Thyroid gland (tissue), 4 donors: ENCODE results near the gene UNC80. TPM values are rescaled to one million over a fixed set of nuclear protein-coding genes. Genes with fewer than 3 reads are reported as not detected.

Experiments
- DNase-seq, 2 donors: peaks; one replicate each; pipeline ENCODE4 v3.0.0-alpha.2; 2019
- H3K27ac ChIP-seq, 3 donors: fragments of 200-600 bp; sonication (generic); 1 replicate in 2 of 3; 2 replicates in 1 of 3; pipeline ENCODE4 v1.5.1; 2016 to 2019; ENCODE audit warnings: mild to moderate bottlenecking in 1 of 3, moderate library complexity in 1 of 3
- H3K27me3 ChIP-seq: fragments of 200-600 bp; sonication (generic); one replicate; pipeline ENCODE4 v1.5.1; 2019
- H3K36me3 ChIP-seq, 2 donors: fragments of 200-600 bp; sonication (generic); one replicate each; pipeline ENCODE4 v1.5.1; 2016 to 2019
- H3K4me1 ChIP-seq, 2 donors: fragments of 200-600 bp; sonication (generic); one replicate each; pipeline ENCODE4 v1.5.1; 2017 to 2019
- H3K4me3 ChIP-seq, 3 donors: fragments of 200-600 bp; sonication (generic); replicated peaks in 1 of 3; 1 replicate in 2 of 3; 2 replicates in 1 of 3; pipeline ENCODE4 v1.5.1; 2016; ENCODE audit warnings: mild to moderate bottlenecking in 1 of 3
- H3K9me3 ChIP-seq: fragments of 200-600 bp; sonication (generic); one replicate; pipeline ENCODE4 v1.5.1; 2017
- POLR2A ChIP-seq, 2 donors: fragments of 450-650 bp; IDR thresholded peaks; one replicate each; pipeline ENCODE4 v1.6.1; 2017; ENCODE audit warnings: antibody characterized with exemption in 2 of 2, mild to moderate bottlenecking in 2 of 2, moderate library complexity in 1 of 2
- WGBS, 2 donors: methylation state at CpG; one replicate each; pipeline ENCODE4 v1.1.5; 2017; 5-methylcytosine and 5-hydroxymethylcytosine counted together
- intact Hi-C: fragments of 100-400 bp; cut with DNase I; formaldehyde crosslinking; loops from one replicate; pipeline ENCODE4 v1.15.1; 2023
- total RNA-seq, 4 donors: library from RNA; depleted of rRNA; stranded (reverse); fragments of >200 nt; gene quantifications; one replicate each; pipeline ENCODE4 v1.2.3, GENCODE V29; 2016
- TF ChIP-seq, protein P1 (sequence below), 6 experiments: fragments of 200-600 bp in 3 of 6; fragments of 450-650 bp in 3 of 6; sonication (generic) in 3 of 6; IDR thresholded peaks; one replicate each; pipeline ENCODE4 v1.5.1; 2016 to 2019; ENCODE audit warnings: antibody characterized with exemption in 6 of 6, mild to moderate bottlenecking in 2 of 6, inconsistent platforms in 1 of 6, moderate library complexity in 1 of 6

UNC80 gene
- total RNA-seq, 4 donors from 2014 or later = 0.27 to 3.8 (median 2.0) TPM

DNA sequence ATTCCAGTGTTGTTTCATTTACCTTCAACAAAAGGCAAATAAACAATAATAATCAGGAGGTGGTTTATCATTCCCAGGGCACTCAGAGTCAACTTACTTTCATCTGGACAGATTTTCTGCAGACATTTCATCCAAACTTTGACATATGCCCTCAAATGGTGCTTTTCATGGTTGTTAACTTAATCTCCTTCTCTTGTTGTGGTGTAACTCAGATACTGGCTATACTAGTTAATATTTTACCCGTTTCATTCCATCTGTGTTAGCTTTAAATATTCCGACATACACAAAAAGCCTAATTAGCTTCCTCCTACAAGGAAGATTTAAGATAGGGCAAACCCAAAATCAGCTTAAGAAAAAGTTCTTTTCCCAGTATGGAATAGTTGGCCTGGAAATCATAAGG is 186.4 kb downstream of the UNC80 start:
- Histone ChIP-seq H3K4me1 (peaks cover 7 to 9% of the 10 kb centered on the region in 2 donors), H3K36me3 (no peaks in the 10 kb centered on the region), H3K9me3 (no peaks in the 10 kb centered on the region), H3K27me3 (no peaks in the 10 kb centered on the region), H3K4me3 (no peak overlapping the region), H3K27ac (no peak overlapping the region)
- TF ChIP-seq, protein P1, sequence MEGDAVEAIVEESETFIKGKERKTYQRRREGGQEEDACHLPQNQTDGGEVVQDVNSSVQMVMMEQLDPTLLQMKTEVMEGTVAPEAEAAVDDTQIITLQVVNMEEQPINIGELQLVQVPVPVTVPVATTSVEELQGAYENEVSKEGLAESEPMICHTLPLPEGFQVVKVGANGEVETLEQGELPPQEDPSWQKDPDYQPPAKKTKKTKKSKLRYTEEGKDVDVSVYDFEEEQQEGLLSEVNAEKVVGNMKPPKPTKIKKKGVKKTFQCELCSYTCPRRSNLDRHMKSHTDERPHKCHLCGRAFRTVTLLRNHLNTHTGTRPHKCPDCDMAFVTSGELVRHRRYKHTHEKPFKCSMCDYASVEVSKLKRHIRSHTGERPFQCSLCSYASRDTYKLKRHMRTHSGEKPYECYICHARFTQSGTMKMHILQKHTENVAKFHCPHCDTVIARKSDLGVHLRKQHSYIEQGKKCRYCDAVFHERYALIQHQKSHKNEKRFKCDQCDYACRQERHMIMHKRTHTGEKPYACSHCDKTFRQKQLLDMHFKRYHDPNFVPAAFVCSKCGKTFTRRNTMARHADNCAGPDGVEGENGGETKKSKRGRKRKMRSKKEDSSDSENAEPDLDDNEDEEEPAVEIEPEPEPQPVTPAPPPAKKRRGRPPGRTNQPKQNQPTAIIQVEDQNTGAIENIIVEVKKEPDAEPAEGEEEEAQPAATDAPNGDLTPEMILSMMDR (IDR thresholded peaks at IDR 0.05) = no peak
- TF ChIP-seq POLR2A (IDR thresholded peaks at IDR 0.05) = no peak
- 90 to 95% methylated on average over 2 of the region's 2 CpGs for WGBS, 2 donors
- intact Hi-C loops = no loop called here
- no peak for DNase-seq

DNA sequence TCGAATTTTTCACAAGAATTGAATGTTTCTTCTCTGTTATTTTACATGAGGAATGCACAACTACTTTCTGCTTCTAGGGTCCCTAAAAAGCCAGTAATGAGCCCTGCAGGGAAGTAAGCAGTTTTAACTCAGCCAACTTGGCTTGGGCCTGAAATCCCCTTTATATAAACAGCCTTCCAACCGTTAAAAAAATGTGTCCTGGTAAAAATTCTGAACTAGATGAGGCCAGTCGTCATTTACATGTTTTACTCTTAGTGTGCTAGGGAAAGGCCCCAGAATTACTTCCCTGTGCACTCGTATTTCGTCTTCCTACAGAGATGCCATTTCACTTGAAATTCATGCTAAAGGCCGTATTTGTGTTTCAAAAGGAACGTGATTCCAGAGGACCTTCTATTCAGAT is 188.4 kb downstream of the UNC80 start:
- Histone ChIP-seq H3K4me1 (peaks cover 7 to 9% of the 10 kb centered on the region in 2 donors), H3K4me3 (no peak overlapping the region), H3K9me3 (no peaks in the 10 kb centered on the region), H3K27me3 (no peaks in the 10 kb centered on the region), H3K36me3 (no peaks in the 10 kb centered on the region), H3K27ac (peak overlapping the region in 1 of 3 donors; percentile 32)
- no peak for DNase-seq
- intact Hi-C loops = loop anchor here (5.0 kb wide), 1 partner anchor 623 kb away; no protein-coding TSS in a partner anchor
- TF ChIP-seq POLR2A (IDR thresholded peaks at IDR 0.05) = no peak
- TF ChIP-seq, protein P1 (IDR thresholded peaks at IDR 0.05) = no peak
- 52 to 56% methylated on average over 7 of the region's 7 CpGs for WGBS, 2 donors

DNA sequence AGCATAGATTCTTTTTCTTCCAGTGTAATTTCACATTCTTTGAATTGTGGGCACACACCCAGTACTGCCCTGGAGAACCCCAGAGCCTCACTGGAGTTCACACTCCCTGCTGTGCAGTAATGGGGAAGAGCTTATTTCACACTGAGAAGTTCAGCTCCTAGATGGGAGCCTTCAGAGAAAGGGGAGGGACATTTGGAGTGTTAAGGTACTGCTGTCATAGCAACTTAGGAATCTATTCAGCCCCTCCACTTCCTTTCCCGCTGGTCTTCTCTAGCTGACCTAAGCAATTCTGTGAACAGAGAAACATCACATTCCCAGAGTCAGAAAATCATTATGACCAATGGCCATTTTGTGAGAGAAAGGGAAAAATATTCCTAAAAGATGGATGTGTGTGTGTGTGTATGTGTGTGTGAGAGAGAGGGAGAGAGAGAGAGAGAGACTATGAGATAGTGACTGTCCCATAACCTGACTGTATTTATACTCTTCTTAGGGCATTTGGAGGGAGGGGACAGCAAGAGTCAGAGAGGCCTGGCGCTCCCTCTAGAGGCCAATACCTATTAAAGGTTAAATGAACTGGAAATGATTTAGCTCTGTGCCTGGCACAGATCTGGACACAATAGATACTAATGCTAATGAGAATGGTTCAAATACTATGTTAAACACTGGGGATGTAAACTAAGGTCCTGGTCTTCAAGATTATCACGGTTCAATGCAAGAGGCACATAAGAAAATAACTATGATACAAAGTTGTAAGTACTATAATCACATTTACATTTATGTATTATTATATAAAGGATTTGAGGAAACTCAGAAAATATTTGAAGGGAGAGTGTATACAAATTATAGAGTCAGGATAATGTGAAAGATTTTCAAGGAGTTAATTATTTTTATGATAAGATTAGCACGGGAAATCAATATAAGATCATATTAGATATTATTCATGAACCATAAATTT is 189.3 kb downstream of the UNC80 start:
- H3K9me3 ChIP-seq = no peaks in the 10 kb centered on the region
- peak; percentile 40 to 55 for DNase-seq
- no peaks in the 10 kb centered on the region for H3K36me3 ChIP-seq
- 31 to 32% methylated on average over 4 of the region's 4 CpGs for WGBS, 2 donors
- peak overlapping the region in 1 of 3 donors; percentile 30 for H3K27ac ChIP-seq
- intact Hi-C loops = loop anchor here (5.0 kb wide), 1 partner anchor 624 kb away; no protein-coding TSS in a partner anchor
- TF ChIP-seq, protein P1 (IDR thresholded peaks at IDR 0.05) = peak in 5 of 6 experiments; percentile 47 to 68 (median 64)
- no peak for TF ChIP-seq POLR2A (IDR thresholded peaks at IDR 0.05)
- H3K4me3 ChIP-seq = no peak overlapping the region
- H3K4me1 ChIP-seq = peaks cover 7 to 9% of the 10 kb centered on the region in 2 donors
- H3K27me3 ChIP-seq = no peaks in the 10 kb centered on the region

DNA sequence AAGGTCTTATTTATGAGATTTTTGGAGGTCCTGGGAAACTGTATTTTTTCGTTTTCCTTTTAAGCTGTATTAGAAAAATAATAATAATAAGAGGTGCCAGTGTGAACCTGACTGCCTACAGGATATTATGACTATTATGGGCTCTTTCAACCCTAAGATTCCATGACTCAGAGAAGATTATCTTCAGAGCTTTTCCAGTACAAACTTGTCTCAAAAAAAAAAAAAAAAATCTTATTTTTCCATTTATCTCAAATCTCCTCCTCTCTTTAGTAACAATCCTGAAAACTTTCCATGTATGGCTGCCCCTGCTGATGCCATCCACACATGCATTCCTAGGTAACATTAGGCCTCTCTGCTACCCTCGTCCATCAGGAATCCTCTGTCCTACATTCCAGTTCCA is 194.1 kb downstream of the UNC80 start:
- peaks cover 0 to 3% of the 10 kb centered on the region in 2 donors for H3K4me1 ChIP-seq
- H3K4me3 ChIP-seq = no peak overlapping the region
- no peak overlapping the region for H3K27ac ChIP-seq
- no peaks in the 10 kb centered on the region for H3K36me3 ChIP-seq
- no peak for DNase-seq
- 83 to 91% methylated on average over 2 of the region's 2 CpGs for WGBS, 2 donors
- H3K9me3 ChIP-seq = no peaks in the 10 kb centered on the region
- no peak for TF ChIP-seq POLR2A (IDR thresholded peaks at IDR 0.05)
- TF ChIP-seq, protein P1 (IDR thresholded peaks at IDR 0.05) = no peak
- H3K27me3 ChIP-seq = no peaks in the 10 kb centered on the region
- intact Hi-C loops = no loop called here

DNA sequence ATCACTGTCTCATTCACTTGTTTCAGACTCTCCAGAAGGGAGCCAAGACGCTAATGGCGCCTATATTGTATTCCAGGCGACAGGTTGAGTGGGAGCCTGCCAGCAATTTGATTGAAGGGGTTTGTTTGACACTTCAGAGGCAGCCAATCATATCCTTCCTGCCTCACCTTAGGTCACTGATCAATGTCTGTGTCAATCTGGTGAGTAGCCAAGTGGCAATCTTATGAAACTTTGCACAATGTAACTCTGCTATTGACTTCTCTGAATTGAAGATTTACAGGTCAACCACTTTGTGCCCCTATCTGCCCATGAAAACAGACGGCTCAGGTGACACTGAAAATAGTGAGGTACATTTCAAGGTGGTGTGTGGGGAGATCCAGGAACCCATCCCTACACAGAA is 198.1 kb downstream of the UNC80 start:
- TF ChIP-seq POLR2A (IDR thresholded peaks at IDR 0.05) = no peak
- TF ChIP-seq, protein P1 (IDR thresholded peaks at IDR 0.05) = no peak
- DNase-seq = no peak
- 92 to 93% methylated on average over 4 of the region's 4 CpGs for WGBS, 2 donors
- no peaks in the 10 kb centered on the region for H3K27me3 ChIP-seq
- no peaks in the 10 kb centered on the region for H3K9me3 ChIP-seq
- H3K27ac ChIP-seq = no peak overlapping the region
- no peaks in the 10 kb centered on the region for H3K4me1 ChIP-seq
- H3K4me3 ChIP-seq = no peak overlapping the region
- intact Hi-C loops = loop anchor here (10.0 kb wide), 1 partner anchor 435 kb away; no protein-coding TSS in a partner anchor
- H3K36me3 ChIP-seq = no peaks in the 10 kb centered on the region
